HG02642 (cell line): ENCODE data around the gene POLDIP3.
"Not testable (repeated sequence)": the region's sequence is repeated elsewhere in the genome, so short reads cannot be mapped to it uniquely, and the experiment has no call there.

Source experiments
- ATAC-seq: cut with Tn5 transposase; IDR thresholded peaks from one replicate; pipeline ENCODE4 v1.9.1; 2021; ENCODE audit warnings: mild to moderate bottlenecking; ENCODE audit not compliant: unreplicated experiment, poor library complexity

POLDIP3 gene

GRCh38 chr22:42562684-42563083 lies 52.0 kb downstream of the POLDIP3 start:
- no peak for ATAC-seq

- ATAC-seq: no peak
Measured at GRCh38 chr22:42562279-42562678, 52.4 kb downstream of the POLDIP3 start.

DNA sequence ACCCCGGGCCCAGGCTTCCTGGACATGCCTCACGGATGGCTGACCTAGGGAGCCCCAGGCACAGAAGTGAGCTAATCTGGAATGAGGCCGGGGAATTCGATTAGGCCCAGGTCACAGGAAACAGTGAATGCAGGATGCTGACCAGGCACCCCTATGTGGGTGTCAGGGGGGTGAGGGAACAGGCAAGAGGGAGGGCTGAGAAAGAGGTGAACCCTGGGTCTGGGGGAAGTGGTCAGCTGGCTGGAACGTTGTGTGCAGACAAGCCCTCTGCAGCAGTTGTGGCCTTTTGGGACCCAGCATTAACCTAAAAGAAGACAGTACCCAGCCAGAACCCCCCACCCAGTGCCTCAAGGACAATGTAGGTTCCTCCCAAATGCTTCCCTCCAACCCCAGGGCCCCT lies 52.8 kb downstream of the POLDIP3 start:
- no peak for ATAC-seq

DNA sequence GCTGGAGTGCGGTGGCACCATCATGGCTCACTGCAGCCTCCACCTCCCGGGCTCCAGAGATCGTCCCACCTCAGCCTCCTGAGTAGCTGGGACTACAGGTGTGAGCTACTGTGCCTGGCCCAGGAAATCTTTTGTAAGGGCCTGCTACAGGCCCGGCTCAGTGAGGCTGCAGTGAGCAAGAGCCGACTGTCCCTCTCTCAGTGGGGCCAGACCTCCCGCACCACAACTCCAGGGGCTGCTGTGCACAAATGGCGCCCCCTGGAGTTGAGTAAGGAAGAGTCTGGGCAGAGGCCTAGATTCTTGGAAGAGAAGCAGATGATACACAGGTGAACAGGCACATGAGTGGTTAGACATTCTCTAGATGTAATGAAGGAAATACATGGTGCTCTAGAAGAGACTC lies 53.9 kb downstream of the POLDIP3 start:
- ATAC-seq: no peak

DNA sequence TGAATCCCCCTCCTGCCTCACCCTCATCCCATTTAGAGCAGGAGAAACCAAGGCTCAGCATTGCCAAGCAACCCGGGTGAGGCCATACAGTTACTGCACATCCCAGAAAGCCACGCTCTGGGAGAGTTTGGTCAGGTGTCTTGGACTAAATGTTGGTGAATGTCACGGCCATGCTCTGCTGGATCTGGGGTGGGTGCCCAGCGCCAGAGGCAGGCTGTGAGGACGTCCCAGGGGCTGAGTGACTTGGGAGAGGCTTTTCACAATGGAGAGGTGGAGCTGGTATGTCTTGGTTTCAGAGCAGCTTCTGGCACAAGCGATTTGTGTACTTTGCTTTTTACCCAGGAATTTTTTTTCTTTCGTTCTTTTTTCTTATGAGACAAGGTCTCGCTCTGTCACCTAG lies 54.3 kb downstream of the POLDIP3 start:
- ATAC-seq: no peak

DNA sequence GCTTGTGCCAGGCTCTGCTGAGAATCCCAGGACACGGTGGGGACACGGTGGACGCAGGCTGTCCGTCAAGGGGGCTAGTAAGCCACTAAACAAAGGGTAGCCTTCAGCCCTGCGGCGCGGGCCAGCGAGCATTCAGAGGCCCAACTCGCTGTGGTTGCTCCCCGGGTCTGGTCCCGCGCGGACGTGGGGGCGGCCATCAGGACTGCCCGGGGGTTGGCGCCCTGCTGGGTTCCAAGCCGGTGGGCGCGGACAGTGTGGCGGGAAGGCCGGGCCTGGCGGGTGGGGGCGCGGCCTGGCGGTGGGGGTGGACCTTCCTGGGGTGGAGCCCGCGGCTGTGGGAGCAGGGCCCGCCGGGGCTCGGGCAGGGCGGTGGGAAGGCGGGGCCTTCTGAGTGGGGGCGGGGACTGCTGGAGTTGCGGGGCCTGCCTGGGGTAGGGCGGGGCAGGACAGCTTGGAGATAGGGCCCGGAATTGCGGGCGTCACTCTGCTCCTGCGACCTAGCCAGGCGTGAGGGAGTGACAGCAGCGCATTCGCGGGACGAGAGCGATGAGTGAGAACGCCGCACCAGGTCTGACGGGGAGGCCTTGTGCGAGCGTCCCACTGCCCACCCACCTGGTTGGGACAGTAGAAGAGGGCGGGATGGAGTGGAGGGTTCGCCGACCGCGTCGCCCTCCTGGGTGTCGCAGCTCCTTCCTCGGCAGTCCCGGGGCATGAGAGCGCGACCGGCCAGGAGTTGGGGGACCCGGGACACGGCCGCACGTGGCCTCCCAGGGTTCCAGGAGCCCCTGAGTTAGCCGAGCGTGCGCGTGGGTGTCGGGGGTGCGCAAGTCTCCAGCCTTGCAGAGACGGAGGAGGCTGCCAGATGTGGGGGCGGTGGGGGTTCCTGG lies 61.0 kb downstream of the POLDIP3 start, which contains the start of gene SERHL2:
TSS of gene SERHL2 (plus strand) at position 482 of the 887 bp plus-strand sequence. CDS start at position 547, 65 bp downstream.
- ATAC-seq: peak; percentile 59

GRCh38 chr22:42552294-42552647 lies 62.4 kb downstream of the POLDIP3 start:
- ATAC-seq: not testable (repeated sequence)

DNA sequence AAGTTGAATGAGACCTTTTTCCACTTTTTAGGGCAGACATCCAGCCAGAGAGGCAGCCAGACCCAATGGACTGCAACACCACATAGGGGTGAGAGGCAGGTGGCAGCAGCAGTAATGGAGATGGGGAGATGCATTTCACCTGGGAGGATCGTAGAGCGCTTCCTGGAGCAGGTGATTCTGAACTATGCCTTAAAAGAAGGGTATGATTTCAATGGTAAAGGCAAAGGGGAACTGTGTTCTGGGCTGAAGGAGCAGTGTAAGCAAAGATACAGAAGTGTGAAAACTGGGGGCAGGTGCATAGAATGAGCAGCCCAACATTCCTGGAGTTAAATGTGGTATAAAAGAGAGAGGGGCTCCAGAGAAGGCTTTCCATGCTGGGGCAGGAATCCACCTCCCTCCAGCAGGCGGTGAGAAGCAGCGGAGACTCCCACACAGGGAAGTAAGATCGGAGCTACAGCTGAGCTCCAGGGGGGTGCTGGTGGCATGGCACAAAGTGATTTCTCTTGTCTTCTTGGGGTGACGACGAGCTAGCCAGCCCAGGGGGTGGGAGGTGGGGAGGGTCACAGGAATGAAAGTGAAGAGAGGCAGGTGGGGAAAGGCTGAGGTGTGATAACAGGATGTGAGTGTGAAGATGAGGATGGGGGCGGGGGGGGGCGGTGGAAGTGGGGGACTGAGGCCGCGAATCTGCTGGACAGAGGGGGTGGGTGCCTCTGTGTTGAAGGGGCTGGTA lies 65.2 kb downstream of the POLDIP3 start:
- ATAC-seq: no peak

GRCh38 chr22:42548597-42549330 lies 65.9 kb downstream of the POLDIP3 start:
- no peak for ATAC-seq

DNA sequence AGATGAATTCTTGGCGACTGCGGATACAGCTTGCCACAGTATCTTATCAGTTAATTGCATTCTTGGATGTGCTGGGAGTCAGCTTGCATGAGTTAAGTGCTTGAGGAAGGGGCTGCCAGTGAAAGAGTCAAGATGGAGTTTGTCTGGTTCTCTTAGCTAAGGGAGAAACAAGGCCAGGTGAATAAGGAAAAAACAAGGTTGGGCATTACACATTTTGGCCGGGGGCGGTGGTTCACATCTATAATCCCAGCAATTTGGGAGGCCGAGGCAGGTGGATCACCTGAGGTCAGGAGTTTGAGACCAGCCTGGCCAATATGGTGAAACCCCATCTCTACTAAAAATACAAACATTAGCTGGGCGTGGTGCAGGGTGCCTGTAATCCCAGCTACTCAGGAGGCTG lies 66.6 kb downstream of the POLDIP3 start:
- ATAC-seq: not testable (repeated sequence)

DNA sequence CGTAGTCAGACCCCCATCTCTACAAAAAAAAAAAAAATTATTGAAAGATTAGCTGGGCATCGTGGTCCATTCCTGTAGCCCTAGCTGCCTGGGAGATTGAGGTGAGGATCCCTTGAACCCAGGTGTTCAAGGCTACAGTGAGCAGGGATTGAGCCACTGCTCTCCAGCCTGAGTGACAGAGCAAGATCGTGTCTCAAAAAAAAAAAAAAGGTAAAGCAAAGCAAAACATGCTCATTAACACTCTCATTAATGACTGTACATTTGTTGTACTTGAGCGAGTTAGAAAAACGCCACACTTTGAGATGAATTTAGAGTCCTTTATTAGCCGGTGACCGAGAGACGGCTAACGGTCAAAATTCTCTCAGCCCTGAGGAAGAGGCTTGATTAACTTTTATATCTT lies 67.1 kb downstream of the POLDIP3 start:
- ATAC-seq: no peak

DNA sequence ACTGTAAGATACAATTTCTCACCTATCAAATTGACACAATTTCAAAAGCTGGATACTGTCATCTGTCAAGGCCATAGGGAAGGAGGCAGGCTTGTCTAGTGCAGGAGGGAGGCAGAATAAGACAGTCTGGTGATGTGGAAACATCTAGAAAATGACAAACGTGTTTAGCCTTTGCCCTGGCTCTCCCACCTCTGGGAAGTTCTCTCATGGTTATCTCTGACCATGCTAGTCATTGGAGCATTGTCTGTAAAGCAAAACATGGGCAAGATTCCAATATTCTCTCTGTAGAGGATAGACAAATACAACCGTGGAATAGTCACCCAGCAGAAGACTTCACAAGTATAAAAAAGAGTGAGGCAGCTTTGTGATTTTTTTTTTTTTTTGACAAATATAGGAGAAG lies 70.0 kb downstream of the POLDIP3 start:
- no peak for ATAC-seq

DNA sequence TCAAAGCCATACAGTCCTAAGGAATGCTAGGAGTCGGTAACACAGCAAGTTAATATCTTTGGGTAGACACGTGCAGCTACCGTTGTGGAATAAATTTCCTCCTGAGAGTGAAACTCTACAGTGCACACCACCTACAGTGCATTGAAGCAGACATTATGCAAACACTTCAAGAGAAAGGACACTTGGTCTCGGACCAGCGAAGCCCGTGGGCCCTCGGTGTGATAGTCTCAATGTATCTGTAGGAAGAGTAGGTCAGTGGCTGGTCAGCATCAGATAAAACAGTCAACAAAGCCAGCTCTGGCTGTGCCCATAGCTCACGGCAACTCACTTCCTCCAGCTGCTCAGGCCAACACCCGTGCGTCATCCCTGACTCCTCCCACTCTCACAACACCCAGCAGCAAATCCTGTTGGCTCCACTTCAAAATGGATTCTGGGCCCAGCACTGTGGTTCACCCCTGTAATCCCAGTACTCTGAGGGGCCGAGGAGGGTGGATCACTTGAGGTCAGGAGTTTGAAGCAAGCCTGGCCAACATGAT lies 75.4 kb downstream of the POLDIP3 start:
- ATAC-seq: peak; percentile 54

GRCh38 chr22:42537199-42537831 lies 77.4 kb downstream of the POLDIP3 start:
- peak; percentile 43 for ATAC-seq

- ATAC-seq: not testable (repeated sequence)
Measured at GRCh38 chr22:42536634-42537033, 78.0 kb downstream of the POLDIP3 start.

DNA sequence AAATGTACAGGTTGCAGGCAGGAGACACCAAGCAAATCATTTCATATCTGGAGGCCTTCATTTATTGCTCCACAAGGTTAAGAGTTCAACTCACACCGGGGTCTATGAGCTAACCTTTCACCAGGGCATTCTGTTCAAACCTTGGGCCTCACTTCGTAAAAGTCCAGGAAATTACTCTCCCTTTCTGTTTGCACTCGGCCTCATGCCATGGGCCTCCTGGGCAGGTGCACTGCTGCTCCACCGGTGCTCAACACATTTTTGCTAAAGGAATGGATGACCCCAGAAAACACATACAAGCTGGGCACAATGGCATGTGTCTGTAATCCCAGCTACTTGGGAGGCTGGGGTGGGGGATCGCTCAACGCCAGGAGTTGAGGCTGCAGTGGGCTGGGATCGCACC lies 78.5 kb downstream of the POLDIP3 start:
- no peak for ATAC-seq

- not testable (repeated sequence) for ATAC-seq
Measured at GRCh38 chr22:42535082-42535731, 79.5 kb downstream of the POLDIP3 start.
